Uterus (tissue), 4 donors: Measurements from ENCODE around the gene C1orf159. TPM values are rescaled to one million over a fixed set of nuclear protein-coding genes. Genes with fewer than 3 reads are reported as not detected.
"Not testable (repeated sequence)": the region's sequence is repeated elsewhere in the genome, so short reads cannot be mapped to it uniquely, and the experiment has no call there.

Experiments used
- DNase-seq, 2 donors: peaks; one replicate each; pipeline ENCODE4 v3.0.0-alpha.2; 2019 to 2020
- H3K27ac ChIP-seq, 2 donors: fragments of 200-600 bp; sonication (generic); 1 replicate in 1 of 2; 2 replicates in 1 of 2; pipeline ENCODE4 v1.5.1; 2016 to 2018
- H3K27me3 ChIP-seq, 2 donors: fragments of 200-600 bp; sonication (generic); one replicate each; pipeline ENCODE4 v1.5.1; 2018 to 2019; ENCODE audit warnings: control low read depth in 1 of 2
- H3K36me3 ChIP-seq, 2 donors: fragments of 200-600 bp; sonication (generic); one replicate each; pipeline ENCODE4 v1.5.1; 2019; ENCODE audit warnings: control low read depth in 1 of 2
- H3K4me1 ChIP-seq, 2 donors: fragments of 200-600 bp; sonication (generic); one replicate each; pipeline ENCODE4 v1.5.1; 2018 to 2019; ENCODE audit warnings: control low read depth in 1 of 2
- H3K4me3 ChIP-seq, 2 donors: fragments of 200-600 bp; sonication (generic); 1 replicate in 1 of 2; 2 replicates in 1 of 2; pipeline ENCODE4 v1.5.1; 2018 to 2019; ENCODE audit warnings: mild to moderate bottlenecking in 1 of 2
- H3K9me3 ChIP-seq, 2 donors: fragments of 200-600 bp; sonication (generic); one replicate each; pipeline ENCODE4 v1.5.1; 2019; ENCODE audit warnings: control low read depth in 1 of 2
- CTCF ChIP-seq, 4 experiments: fragments of 200-600 bp in 2 of 4; fragments of 450-650 bp in 2 of 4; sonication (generic) in 2 of 4; IDR thresholded peaks; one replicate each; pipeline ENCODE4 v1.5.1; 2016 to 2019; ENCODE audit warnings: antibody characterized with exemption in 4 of 4, mild to moderate bottlenecking in 2 of 4, moderate library complexity in 1 of 4
- POLR2A ChIP-seq, 2 donors: fragments of 450-650 bp; IDR thresholded peaks; one replicate each; pipeline ENCODE4 v1.6.1; 2016; ENCODE audit warnings: antibody characterized with exemption in 2 of 2, mild to moderate bottlenecking in 1 of 2, moderate library complexity in 1 of 2
- intact Hi-C: fragments of 100-400 bp; cut with DNase I; formaldehyde crosslinking; loops from one replicate; pipeline ENCODE4 v1.15.1; 2023; ENCODE audit warnings: low total_unique reads
- total RNA-seq, 4 donors: library from RNA; depleted of rRNA in 3 of 4; stranded (reverse); fragments of >200 nt in 3 of 4; gene quantifications; one replicate each; pipeline versions ENCODE4 v1.1.0 to v1.2.4, GENCODE V29; 2014 to 2023
- donor health status: DM: yes; HTN: yes; CAD: no.

The C1orf159 gene
- total RNA-seq, 4 donors from 2014 or later = 4.9 to 20.0 (median 17.9) TPM

- intact Hi-C loops = loop anchor here (5.0 to 10.0 kb wide), 2 partner anchors 36 to 84 kb away; partner anchors contain the start of gene PERM1
- Histone ChIP-seq H3K27ac (no peak overlapping the region), H3K4me3 (peak overlapping the region in 1 of 2 donors; percentile 26), H3K4me1 (peaks cover 0 to 12% of the 10 kb centered on the region in 2 donors), H3K27me3 (peaks cover 4 to 16% of the 10 kb centered on the region in 2 donors), H3K9me3 (no peaks in the 10 kb centered on the region), H3K36me3 (no peaks in the 10 kb centered on the region)
- TF ChIP-seq CTCF (IDR thresholded peaks at IDR 0.05) = no peak
- TF ChIP-seq POLR2A (IDR thresholded peaks at IDR 0.05) = no peak
- no peak for DNase-seq
Observed at GRCh38 chr1:1068517-1069055, 47.3 kb downstream of the C1orf159 start.

GRCh38 chr1:1067860-1068516 is 47.9 kb downstream of the C1orf159 start:
- Histone ChIP-seq H3K4me1 (peaks cover 0 to 12% of the 10 kb centered on the region in 2 donors), H3K4me3 (no peak overlapping the region), H3K27ac (no peak overlapping the region), H3K9me3 (no peaks in the 10 kb centered on the region), H3K36me3 (no peaks in the 10 kb centered on the region), H3K27me3 (peaks cover 4 to 16% of the 10 kb centered on the region in 2 donors)
- TF ChIP-seq POLR2A (IDR thresholded peaks at IDR 0.05) (no peak), CTCF (IDR thresholded peaks at IDR 0.05) (no peak)
- no peak for DNase-seq
- intact Hi-C loops = loop anchor here (5.0 to 10.0 kb wide), 2 partner anchors 36 to 83 kb away; partner anchors contain the start of gene PERM1

DNA sequence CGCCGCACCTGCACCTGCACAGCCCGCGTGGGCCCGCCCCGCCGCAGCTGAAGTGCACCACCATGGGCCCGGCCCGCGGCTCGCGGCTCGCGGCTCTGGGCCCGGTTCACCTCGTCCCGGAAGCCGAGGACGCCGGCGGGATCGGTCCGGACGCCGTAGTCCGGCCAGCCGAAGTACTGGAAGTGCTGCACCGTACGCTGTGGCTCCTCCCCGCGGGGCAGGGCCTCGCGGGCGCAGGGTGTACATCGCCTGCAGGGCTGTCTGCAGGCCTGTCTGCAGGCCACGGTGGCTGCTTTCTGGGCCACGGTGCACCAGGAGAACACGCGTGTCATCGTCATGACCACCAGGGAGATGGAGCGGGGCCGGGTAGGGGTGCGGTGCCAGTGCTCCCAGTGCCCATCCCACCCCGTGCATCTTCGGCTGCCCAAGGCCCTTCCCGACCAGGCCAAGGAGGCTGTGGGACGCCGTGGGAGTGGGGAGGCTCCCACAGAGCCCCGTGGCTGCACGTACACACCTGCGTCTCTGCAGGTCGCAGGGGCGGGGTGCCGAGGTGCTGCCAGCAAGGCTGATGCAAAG is 48.5 kb downstream of the C1orf159 start:
- no peak for TF ChIP-seq POLR2A (IDR thresholded peaks at IDR 0.05)
- no peak for TF ChIP-seq CTCF (IDR thresholded peaks at IDR 0.05)
- intact Hi-C loops = loop anchor here (5.0 to 10.0 kb wide), 2 partner anchors 35 to 83 kb away; partner anchors contain the start of gene PERM1
- H3K27me3 ChIP-seq = peaks cover 4 to 17% of the 10 kb centered on the region in 2 donors

DNA sequence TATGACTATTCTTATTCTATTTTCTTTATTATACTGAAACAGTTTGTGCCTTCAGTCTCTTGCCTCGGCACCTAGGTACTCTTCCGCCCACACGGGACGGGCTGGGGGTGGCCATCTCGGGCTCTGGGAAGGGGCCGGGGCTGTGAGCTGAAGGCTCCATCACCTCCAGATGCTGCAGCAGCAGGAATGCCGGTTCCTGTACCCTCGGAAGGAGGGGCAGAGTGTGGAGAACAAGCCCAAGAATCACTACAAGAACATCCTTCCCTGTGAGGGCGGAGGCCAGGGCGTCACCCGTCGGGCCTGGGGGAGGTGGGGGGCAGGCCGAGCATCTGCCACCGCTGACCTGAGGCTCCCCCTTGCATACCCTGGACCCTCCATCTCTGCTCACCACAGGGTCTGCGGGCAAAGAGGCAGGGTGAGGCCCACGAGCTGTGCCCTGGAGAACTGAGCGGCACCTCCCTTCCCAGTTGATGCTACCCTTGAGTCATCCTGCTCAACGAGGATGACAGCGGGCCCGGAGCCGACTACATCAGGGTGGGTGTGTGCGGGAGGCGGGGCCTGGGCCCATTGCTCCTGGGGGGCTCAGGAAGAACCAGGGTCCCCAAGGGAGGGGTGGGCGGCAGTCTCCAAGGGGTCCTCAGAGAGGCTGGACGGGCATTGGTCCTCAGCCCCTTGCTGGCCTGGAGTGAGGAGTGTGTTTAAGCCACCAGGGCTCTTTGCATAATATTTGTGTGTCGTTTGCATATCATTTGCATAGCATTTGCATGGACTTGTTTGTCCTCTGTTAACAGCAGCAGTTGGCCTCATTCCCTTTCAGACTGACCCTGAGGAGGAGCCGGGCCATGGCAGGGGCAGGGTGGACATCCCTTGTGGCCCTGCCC is 49.2 kb downstream of the C1orf159 start:
- Histone ChIP-seq H3K27ac (no peak overlapping the region), H3K27me3 (peaks cover 4 to 20% of the 10 kb centered on the region in 2 donors), H3K4me3 (no peak overlapping the region), H3K36me3 (no peaks in the 10 kb centered on the region), H3K9me3 (no peaks in the 10 kb centered on the region), H3K4me1 (peaks cover 0 to 12% of the 10 kb centered on the region in 2 donors)
- no peak for TF ChIP-seq POLR2A (IDR thresholded peaks at IDR 0.05)
- no peak for DNase-seq
- intact Hi-C loops = loop anchor here (5.0 to 10.0 kb wide), 2 partner anchors 34 to 82 kb away; partner anchors contain the start of gene PERM1

More for the DNA sequence above, 48.5 kb downstream of the C1orf159 start:
- DNase-seq = no peak
- H3K4me3 ChIP-seq = no peak overlapping the region
- H3K9me3 ChIP-seq = no peaks in the 10 kb centered on the region
- H3K4me1 ChIP-seq = peaks cover 0 to 12% of the 10 kb centered on the region in 2 donors
- no peak overlapping the region for H3K27ac ChIP-seq
- no peaks in the 10 kb centered on the region for H3K36me3 ChIP-seq

GRCh38 chr1:1065940-1066304 is 50.0 kb downstream of the C1orf159 start:
- not testable (repeated sequence) for DNase-seq, H3K27ac ChIP-seq, H3K4me3 ChIP-seq, H3K36me3 ChIP-seq, H3K9me3 ChIP-seq
- H3K4me1 ChIP-seq = peaks cover 0 to 12% of the 10 kb centered on the region in 2 donors
- intact Hi-C loops = loop anchor here (5.0 to 10.0 kb wide), 2 partner anchors 34 to 81 kb away; partner anchors contain the start of gene PERM1
- peaks cover 4 to 20% of the 10 kb centered on the region in 2 donors for H3K27me3 ChIP-seq
